Measurements from ENCODE around the gene ZNF407.

Gene ZNF407

GRCh38 chr18:75070235-75070624 is 472.6 kb downstream of the ZNF407 start:
- TF ChIP-seq, protein P1, sequence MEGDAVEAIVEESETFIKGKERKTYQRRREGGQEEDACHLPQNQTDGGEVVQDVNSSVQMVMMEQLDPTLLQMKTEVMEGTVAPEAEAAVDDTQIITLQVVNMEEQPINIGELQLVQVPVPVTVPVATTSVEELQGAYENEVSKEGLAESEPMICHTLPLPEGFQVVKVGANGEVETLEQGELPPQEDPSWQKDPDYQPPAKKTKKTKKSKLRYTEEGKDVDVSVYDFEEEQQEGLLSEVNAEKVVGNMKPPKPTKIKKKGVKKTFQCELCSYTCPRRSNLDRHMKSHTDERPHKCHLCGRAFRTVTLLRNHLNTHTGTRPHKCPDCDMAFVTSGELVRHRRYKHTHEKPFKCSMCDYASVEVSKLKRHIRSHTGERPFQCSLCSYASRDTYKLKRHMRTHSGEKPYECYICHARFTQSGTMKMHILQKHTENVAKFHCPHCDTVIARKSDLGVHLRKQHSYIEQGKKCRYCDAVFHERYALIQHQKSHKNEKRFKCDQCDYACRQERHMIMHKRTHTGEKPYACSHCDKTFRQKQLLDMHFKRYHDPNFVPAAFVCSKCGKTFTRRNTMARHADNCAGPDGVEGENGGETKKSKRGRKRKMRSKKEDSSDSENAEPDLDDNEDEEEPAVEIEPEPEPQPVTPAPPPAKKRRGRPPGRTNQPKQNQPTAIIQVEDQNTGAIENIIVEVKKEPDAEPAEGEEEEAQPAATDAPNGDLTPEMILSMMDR (conservative IDR thresholded peaks at IDR 0.05; ENCODE audit: control insufficient read depth, insufficient read depth, low read depth, low read length), result no peak
- H3K4me3 ChIP-seq (ENCODE audit: control insufficient read depth, low read depth, low read length), result no peak overlapping the region
- DNase-seq (ENCODE audit: low read depth), result no peak

GRCh38 chr18:75070625-75071483 is 473.2 kb downstream of the ZNF407 start:
- H3K4me3 ChIP-seq (ENCODE audit: control insufficient read depth, low read depth, low read length), result peak overlapping the region; percentile 3
- TF ChIP-seq, protein P1 (conservative IDR thresholded peaks at IDR 0.05; ENCODE audit: control insufficient read depth, insufficient read depth, low read depth, low read length), result no peak
- DNase-seq (ENCODE audit: low read depth), result peak; percentile 91

DNA sequence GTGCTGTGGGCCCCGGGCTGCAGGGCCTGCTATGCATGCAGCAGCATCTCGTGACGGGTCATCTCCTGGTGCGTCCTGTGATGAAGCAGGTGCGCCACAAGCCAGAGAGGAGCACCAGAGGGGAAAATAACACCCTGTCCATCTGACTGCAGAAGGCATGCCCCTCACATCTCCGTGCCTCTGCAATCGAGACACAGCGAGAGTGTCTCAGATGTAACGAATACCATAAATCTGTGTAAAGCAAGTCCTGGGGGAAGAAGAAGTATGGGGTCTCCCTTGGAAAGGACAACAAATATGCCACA is 473.8 kb downstream of the ZNF407 start:
- TF ChIP-seq, protein P1 (conservative IDR thresholded peaks at IDR 0.05; ENCODE audit: control insufficient read depth, insufficient read depth, low read depth, low read length), result no peak
- H3K4me3 ChIP-seq (ENCODE audit: control insufficient read depth, low read depth, low read length), result no peak overlapping the region

DNA sequence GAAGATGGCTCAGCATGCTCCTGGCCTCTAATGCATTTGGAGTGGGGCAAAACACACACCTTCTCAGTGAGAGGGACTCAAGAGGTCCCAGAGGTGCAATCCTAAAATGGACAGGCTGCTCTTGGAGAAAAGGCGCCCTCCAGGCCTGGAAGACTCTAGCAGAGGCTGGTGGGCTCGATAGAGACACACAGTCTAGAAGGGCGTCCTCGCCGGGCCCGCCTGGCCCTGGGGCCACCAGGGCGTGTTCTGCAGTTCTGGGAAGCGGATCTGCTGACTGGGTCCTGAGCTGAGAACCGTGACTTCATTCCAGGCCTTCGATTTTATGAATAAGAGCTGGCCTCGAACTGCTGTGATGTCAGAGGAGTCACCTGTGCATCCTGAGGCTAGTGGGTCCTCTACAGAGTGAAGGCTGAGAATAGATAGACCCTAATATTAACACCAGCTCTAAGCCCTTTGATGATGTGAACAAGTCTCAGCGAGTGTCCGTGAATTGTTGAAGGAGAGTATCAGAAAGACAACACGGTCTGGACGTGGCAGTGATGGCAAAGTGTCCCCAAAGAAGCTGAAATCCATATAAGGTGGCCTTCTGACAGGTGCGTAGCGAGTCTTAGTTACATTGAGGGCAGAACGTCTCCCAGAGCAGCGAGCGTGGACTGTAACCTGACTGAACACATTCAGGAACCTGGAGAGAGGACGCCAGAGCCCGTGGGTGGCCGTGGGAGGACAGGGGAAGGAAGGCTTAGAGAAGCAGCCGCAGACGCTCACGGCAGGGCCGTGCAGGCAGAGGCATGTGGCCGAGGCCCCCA is 474.4 kb downstream of the ZNF407 start:
- TF ChIP-seq, protein P1 (conservative IDR thresholded peaks at IDR 0.05; ENCODE audit: control insufficient read depth, insufficient read depth, low read depth, low read length), result no peak
- DNase-seq (ENCODE audit: low read depth), result no peak

More for the DNA sequence above, 473.8 kb downstream of the ZNF407 start:
- no peak for DNase-seq (ENCODE audit: low read depth)

DNA sequence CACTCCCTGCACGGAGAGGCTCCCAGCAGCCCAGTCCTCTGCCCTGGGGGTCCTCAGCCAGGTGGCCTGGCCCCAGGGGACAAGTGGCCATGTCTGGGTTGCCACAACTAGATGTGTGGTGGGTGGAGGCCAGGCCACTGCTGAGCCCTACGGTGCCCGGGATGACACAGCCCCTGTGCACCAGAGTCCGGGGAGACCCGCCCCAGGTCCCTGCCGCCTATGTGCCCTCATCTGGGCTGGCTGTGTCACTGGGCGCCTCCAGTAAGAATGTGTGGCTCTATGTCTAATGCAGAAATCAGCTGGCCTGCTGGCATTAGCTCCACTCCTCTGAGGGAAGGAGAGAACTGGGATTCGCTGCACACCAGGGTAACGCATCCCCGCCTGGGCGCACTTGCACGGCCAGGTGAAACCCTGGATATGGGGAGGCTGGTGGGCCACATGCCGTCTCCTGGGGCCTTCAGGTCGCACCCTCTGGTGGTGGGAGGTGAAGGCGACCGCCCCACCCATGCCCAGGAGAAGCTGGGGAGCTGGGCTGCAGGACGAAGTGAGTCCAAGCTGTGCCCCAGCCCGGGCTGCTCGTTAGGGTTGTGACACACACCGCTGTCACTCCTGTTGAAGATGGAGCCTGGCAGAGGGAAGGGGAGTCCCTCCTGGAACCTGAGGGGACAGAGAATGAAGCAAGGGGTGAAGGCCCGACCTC is 475.2 kb downstream of the ZNF407 start:
- TF ChIP-seq, protein P1 (conservative IDR thresholded peaks at IDR 0.05; ENCODE audit: control insufficient read depth, insufficient read depth, low read depth, low read length), result no peak
- no peak for DNase-seq (ENCODE audit: low read depth)
- H3K4me3 ChIP-seq (ENCODE audit: control insufficient read depth, low read depth, low read length), result no peak overlapping the region

More for the DNA sequence above, 474.4 kb downstream of the ZNF407 start:
- H3K4me3 ChIP-seq (ENCODE audit: control insufficient read depth, low read depth, low read length), result no peak overlapping the region

- TF ChIP-seq, protein P1 (conservative IDR thresholded peaks at IDR 0.05; ENCODE audit: control insufficient read depth, insufficient read depth, low read depth, low read length), result no peak
- DNase-seq (ENCODE audit: low read depth), result no peak
- H3K4me3 ChIP-seq (ENCODE audit: control insufficient read depth, low read depth, low read length), result no peak overlapping the region
Observed at GRCh38 chr18:75073654-75074053, 476.0 kb downstream of the ZNF407 start.

Measured in fibroblast of mammary gland (primary cell).